ENCODE measurements around the gene EIF6. TPM values are rescaled to one million over a fixed set of nuclear protein-coding genes. Genes with fewer than 3 reads are reported as not detected.
"Not testable (repeated sequence)": the region's sequence is repeated elsewhere in the genome, so short reads cannot be mapped to it uniquely, and the experiment has no call there.

EIF6 gene
- polyA plus RNA-seq, 3 donors = 70.7 to 117 (median 71.9) TPM

DNA sequence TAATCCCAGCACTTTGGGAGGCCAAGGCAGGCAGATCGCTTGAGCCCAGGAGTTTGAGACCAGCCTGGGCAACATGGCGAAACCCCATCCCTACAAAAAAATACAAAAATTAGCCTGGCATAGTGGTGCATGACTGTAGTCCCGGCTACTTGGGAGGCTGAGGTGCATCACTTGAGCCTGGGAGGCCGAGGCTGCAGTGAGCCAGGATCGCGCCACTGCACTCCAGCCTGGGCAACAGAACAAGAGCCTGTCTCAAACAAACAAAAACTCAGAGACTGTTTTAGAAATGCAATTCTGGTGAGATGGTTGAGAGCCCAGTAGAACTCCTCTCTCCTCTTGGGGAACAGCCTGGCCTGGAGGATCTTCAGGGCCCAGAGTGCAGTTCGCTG lies 31.1 kb upstream of the EIF6 start:
- WGBS, 3 donors = 95 to 98% (median 96%) methylated on average over 7 of the region's 7 CpGs
- not testable (repeated sequence) for H3K27ac ChIP-seq (ENCODE audit: low read depth, low read length)

DNA sequence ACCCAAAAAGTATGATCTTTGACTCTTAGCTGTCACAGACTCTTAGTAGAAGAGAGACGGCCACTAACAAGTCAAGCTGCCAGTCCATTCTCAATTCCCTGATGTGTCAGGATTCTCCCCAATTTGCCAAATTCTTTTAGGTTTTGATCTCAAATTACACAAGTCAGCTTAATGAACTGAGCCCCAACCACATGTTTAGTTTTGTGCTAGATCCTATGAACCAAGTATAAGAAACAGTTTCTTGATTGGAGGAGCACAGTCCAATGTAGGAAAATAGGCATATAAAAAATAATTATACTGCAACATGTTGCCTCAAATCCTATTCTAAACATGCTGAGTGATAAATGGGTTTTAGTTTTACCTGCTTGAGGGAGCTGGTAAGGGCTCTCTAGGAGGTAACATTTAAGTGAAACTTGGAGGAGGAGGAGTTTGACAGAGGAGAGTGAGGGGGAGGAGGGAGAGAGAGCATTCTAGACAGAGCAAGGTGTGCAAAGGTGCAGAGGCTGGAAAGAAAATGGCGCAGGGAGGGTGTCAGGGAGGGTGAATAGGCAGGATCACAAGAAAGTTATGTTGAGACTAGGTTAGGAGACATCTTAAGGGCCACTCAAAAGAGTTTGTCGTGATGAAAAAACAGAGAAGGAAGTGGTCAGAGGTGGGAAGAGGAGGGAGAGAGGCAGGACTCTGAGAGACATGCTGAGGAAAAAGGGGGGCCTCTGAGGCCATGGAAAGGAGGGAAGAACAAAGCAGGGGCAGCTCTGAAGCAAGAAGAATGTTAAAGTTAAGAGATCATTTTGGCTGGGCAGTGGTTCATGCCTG lies 30.5 kb upstream of the EIF6 start:
- 63 to 83% (median 66%) methylated on average over 3 of the region's 3 CpGs for WGBS, 3 donors
- no peak overlapping the region for H3K27ac ChIP-seq (ENCODE audit: low read depth, low read length)

DNA sequence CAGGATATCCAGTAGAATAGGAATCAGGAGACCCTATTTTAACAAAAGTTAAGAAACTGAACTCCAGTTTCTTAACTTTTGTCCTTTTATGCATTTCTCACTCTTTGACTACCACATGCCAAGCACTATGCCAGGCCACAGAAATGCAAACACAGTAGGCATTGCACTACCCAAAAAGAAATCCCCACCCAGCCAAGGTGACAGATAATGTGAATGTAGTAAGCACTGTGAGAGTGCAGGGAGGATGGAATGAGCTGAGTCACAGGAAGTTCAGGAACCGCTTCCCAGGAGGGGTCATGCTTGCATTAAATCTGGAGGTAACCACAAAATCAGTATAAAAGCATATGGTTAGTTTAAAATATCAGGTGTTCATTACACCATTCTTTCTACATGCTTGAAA lies 27.7 kb upstream of the EIF6 start:
- WGBS, 3 donors = 61 to 94% (median 70%) methylated on average over 1 of the region's 1 CpG
- H3K27ac ChIP-seq (ENCODE audit: low read depth, low read length) = no peak overlapping the region

DNA sequence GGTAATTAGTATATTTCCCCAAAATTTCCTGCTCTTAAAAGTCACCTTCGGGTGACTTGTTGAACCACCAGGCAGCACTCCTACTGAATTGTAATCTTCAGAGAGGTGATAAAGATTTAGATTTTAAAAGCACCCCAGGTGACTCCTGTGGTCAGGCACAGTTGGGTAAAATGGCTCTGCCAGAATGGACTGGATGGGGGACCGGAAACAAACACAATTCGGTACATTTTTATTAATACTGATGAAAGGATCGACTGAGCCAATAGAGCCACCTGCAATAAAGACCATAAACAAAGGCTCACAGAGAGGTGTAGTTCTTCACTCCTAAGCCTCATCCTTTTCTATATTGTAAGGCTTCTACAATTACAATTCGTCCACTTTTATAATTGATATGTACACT lies 27.2 kb upstream of the EIF6 start:
- 87 to 96% (median 91%) methylated on average over 5 of the region's 5 CpGs for WGBS, 3 donors
- no peak overlapping the region for H3K27ac ChIP-seq (ENCODE audit: low read depth, low read length)

DNA sequence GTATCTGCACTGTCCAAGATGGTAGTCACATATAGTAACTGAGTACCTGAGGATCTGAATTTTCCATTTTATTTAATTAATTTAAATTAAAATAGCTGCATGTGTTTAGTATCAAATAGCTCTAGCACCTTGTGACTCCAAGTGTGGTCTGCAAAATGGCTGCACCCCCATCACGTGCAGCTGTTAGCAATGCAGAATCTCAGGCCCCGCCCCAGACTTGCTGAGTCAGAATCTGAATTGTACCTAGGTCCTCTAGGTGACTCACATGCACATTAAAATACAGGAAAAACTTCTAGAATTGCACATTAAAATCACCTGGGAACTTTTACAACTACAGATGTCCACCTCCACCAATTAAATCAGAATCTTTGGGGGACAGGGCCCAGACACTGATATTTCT lies 26.8 kb upstream of the EIF6 start:
- H3K27ac ChIP-seq (ENCODE audit: low read depth, low read length) = no peak overlapping the region
- WGBS, 3 donors = 81 to 95% (median 90%) methylated on average over 2 of the region's 2 CpGs

DNA sequence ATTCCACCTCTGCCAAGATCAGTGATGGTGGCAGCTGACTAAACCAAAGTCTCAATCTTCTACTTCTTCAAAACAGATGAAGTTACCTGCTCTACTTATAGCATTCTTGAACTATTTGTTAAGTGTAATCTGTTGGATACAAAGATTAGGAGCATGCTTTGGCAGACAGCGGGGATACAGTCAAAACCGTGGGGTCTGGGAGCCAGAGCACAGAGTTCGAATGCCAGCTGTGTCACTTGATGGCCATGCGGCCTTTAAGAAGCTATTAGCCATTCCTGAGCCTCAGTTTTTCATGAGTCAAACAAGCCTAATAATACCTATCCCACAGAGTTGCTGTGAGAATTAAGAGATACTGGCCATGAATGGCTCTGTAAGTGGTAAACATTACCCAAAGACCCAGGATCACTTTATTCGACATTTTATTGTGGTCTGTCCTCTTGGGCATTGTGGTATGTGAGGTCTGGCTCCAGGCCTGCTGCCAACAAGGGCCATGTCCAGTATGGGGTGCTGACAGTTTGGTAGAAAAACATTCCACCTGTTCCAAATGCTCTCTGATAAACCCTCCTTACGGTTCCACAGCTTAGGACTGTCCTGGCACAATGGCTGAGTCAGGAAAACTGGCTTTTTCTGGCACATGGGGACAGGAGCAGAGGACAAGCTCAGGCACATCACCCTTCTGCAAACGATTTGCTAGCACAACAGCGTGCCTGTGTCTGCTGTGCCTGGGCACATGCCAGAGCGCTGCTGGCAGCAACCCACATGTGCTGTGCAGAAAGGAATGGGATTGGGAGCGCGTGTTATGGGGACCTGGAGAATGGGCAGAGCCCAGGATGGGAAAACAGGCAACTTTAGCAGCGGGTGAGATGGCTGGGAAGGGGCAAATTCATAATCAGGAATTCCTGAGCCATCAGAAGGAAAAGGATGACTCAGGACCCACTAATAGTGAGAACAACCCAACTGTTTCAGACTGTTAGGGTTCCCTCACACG lies 23.4 kb upstream of the EIF6 start:
- no peak overlapping the region for H3K27ac ChIP-seq (ENCODE audit: low read depth, low read length)
- 67 to 82% (median 77%) methylated on average over 13 of the region's 13 CpGs for WGBS, 3 donors

DNA sequence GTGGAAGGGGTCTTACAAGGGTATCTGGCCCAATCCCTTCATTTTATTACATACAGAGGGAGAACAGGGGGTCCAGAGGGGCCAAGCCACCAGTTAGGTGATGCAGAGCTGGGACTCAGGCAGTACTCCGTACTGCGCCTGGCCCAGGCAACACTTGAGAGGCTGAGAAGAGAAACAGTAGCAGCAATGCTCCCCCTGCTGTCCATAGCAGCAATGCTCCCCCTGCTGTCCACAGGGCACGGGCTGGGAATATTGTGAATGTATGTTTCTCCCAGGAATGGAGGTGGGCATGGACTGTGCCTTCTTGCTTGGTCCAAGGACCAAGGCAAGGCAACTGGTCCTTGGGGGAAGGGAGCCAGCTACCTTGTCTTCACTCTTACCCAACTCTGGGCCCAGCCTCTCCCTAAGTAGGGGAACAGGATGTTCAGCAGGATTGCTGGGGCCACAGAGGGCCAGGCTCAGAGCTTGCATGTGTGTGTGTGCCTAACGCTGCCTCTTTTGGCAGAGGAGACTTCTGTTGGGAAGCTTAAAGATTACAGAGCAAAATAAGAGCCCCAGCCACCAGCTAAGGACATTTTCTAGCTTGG lies 22.5 kb upstream of the EIF6 start:
- H3K27ac ChIP-seq (ENCODE audit: low read depth, low read length) = no peak overlapping the region
- WGBS, 3 donors = 42 to 47% (median 43%) methylated on average over 4 of the region's 4 CpGs

DNA sequence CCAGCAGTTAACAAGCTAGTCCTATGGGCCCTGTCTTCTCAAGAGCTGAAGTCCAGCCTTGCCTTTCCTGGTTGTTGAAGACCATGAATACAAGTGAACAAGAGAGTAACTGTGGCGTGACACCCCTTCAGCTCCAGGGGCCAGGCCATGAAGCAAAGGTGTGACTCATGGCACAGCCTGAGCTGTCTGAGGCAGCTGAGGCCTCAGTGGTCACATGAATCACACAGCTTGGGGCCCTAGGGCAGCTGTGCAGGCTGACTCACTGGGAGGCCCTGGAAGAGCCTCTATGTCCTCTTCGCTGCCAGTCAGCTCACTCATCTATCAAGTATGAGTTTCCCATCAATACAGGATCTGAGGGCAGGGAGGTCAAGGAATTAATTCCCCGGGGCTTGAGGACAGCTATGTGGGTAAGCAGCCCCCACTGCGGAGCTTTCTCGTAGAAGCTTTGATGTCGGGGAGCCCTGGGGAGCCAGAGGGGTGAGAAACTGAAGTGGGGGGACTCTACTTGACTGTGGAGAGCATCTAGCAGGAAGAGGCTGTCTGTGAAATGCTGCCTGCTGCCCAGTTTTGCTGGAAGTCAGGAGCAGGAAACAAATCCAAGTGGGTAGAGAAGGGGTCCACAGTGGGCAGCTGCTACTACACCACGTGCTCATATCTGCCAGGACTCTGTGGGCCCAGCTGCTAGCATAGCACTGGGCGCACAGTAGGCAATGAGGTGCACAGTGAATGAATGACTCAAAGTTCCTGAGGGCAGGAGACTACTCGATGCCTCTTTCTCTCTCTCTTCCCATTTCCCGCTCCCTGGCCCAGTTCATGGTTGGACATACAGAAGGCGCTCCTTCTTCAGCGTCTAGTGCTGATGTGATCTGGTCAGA lies 21.3 kb upstream of the EIF6 start:
- WGBS, 3 donors = 87 to 95% (median 89%) methylated on average over 12 of the region's 12 CpGs
- no peak overlapping the region for H3K27ac ChIP-seq (ENCODE audit: low read depth, low read length)

DNA sequence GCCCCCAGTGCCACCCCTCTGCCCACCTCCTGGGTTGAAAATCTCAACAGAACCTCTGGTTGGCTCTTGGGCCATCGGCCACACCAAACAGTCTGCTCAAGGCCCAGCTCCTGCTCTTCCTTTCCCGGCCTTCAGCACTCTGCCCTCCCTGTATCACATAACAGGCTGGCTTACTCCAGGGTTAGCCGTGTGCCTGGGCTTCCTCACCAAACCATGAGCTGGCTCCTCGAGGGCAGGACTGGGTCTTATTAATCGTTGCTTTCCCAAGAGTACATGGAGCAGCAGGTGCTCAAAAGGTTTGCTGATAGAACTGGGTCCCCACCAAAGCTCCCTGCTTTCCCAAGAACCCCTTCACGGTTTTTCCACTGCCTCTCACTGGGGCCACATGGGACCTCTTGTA lies 20.4 kb upstream of the EIF6 start:
- no peak overlapping the region for H3K27ac ChIP-seq (ENCODE audit: low read depth, low read length)
- 85 to 90% (median 86%) methylated on average over 6 of the region's 6 CpGs for WGBS, 3 donors

DNA sequence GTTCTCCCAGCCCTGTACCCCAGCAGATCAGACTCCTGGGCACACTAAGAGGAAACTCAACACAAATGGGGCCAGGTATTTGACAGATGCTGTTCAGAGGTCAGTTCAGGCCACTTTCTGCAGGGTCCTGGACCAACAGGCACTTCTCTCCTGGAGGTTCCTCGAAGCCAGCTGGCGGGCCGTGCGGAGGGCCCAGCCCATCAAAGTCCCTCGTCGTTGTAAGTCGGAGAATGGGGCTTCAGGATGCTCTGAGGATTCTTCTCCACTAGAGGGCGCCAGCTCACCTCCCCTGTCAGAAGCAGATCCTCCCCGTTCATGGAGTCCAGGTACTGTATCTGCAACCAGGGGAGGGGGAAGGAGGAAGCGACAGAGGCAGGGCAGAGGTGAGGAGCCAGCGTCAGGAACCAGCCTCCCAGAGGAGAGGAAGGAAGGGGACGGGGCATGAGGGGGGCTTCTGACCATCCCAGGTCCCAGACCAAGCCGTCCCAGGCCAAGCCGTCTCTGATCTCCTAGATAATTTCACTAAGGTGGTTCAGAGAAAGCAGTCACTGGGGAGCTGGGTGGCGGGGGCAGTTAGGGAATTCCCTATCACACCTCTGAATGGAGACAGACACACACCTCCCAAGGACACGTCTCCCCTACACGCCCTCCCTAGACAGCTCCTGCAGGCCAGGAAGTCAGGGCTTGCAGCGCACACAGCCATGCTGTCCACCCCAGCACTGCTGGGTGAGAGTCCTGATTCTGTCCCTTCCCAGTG lies 19.3 kb upstream of the EIF6 start:
- WGBS, 3 donors = 30 to 31% (median 31%) methylated on average over 17 to 18 of the region's 18 CpGs
- H3K27ac ChIP-seq (ENCODE audit: low read depth, low read length) = no peak overlapping the region

DNA sequence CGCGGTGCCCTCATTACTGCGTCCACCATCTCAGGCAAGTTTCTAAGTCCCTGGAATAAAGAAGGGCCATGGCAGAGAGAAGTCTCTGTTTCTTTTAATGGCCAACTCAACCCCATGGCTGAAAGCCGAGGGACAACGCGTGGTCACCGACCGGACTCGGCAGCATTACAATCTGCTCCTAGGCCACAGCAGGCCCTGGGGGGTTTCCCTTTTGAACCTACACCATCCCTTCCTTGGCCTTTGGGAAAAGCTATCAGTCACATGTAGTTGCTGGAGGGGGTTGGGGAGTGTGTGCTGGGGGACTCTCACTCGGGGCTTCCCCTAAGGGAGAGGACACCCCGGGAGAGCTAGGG lies 18.8 kb upstream of the EIF6 start:
- WGBS, 3 donors = 74 to 84% (median 82%) methylated on average over 11 of the region's 11 CpGs
- no peak overlapping the region for H3K27ac ChIP-seq (ENCODE audit: low read depth, low read length)

DNA sequence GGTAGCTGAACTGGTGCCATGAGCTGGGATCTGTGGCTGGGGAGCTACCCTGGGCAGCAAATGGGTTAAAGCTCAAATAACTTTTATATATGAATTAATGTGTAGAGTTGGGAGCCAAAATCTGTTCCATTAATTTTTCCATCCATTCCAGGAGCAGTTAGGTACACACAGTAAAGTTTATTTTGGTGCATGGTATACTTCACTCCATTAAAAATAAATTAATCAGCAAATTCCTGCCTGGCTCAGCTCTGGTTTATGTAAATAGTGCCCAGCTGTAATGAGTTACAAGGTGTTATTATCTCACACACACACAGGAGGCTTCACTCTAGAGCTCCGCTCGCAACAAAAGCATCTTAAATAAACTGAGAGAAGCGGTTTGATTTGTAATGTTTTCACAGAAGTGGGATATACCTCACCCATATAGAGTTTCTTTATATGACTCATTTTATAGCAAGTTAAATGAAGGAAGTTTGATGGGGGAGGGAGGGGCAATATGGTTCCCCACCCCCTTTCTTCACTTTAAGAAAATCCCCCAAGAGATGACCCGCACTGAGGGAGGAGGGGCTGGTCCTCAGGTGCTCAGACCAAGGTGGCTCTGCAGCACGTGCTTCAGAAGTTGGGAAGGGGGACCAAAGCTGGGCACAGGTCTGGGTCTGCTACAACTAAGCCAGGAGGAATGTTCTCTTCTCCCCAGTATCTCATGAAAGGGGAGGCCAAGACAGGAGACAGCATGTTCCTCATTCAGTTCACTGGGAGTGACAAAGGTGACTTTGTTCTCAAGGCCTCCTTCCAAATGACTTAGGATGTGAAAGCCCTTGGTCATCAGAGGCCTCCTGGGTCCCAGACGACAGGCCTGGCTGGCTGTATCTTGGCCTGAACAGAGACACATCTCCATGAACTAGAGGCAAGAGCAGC lies 18.1 kb upstream of the EIF6 start:
- H3K27ac ChIP-seq (ENCODE audit: low read depth, low read length) = no peak overlapping the region
- WGBS, 3 donors = 82 to 87% (median 86%) methylated on average over 6 of the region's 6 CpGs

DNA sequence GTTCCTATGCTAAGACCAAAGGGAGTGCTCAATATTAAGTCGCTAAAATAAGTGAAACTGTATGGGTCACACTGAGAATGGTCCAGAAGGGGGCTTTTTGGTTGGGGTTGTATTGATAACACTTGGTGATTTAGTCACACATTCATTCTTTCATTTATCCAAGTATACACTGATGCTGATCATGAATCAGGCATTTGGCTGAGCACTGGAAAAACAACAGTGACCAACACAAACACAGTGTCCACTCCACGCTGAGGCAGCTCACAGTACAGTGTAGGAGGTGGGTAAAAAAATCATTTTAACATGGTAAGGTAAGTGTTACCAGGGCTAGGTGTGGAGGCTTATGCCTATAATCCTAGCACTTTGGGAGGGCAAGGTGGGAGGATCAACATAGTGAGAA lies 16.9 kb upstream of the EIF6 start:
- 87 to 95% (median 94%) methylated on average over 2 of the region's 2 CpGs for WGBS, 3 donors
- no peak overlapping the region for H3K27ac ChIP-seq (ENCODE audit: low read depth, low read length)

DNA sequence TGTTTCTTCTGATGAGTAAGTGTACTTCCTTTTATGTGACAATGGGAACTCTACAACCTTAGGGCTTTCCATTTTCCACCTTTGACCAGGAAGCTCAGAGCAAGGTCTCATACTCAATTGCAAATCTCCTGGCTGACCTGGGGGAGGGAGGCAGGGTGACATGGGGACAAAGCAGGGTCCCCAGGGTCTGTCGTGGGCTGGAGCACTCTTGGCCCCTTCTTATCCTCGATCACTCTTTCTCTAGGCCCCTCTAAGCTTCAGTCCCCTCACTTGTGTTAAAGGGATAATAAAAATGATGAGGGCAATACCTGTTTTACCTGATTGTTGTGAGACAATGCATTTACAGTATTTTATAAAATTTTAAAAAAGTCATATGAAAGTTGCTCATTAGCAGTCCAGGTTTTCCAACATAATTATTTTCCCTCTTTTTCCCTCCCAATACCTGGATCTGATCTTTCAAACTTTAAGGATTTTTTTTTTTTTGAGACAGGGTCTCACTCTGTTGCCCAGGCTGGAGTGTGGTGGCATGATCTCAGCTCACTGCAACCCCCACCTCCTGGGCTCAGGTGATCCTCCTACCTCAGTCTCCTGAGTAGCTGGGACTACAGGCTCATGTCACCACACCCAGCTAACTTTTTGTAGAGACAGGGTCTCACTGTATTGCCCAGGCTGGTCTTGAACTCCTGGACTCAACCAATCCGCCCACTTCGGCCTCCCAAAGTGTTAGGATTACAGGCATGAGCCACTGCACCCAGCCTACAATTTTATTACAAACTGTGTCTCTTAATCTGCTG lies 16.1 kb upstream of the EIF6 start:
- H3K27ac ChIP-seq (ENCODE audit: low read depth, low read length) = no peak overlapping the region
- 81 to 88% (median 82%) methylated on average over 4 of the region's 4 CpGs for WGBS, 3 donors

DNA sequence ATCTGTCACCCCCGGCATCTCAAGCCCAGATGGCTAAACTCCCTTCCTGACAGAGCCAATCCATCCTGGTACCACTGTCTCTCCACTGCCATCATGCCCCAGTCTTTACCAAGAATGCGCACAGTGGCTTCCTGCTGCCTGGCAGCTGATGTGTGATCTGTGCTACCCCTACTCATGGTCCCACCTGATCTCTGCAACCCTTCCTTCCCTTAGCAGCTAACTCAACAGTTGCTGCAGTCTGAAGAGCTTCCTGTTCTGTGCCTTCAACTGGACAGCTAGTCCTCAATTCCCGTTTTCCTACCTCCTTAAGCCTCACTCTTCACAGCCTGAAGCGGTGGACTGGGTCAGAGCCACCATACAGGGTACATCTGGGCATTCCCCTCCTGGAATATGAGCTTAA lies 15.2 kb upstream of the EIF6 start:
- no peak overlapping the region for H3K27ac ChIP-seq (ENCODE audit: low read depth, low read length)
- 58 to 69% (median 60%) methylated on average over 4 of the region's 4 CpGs for WGBS, 3 donors

DNA sequence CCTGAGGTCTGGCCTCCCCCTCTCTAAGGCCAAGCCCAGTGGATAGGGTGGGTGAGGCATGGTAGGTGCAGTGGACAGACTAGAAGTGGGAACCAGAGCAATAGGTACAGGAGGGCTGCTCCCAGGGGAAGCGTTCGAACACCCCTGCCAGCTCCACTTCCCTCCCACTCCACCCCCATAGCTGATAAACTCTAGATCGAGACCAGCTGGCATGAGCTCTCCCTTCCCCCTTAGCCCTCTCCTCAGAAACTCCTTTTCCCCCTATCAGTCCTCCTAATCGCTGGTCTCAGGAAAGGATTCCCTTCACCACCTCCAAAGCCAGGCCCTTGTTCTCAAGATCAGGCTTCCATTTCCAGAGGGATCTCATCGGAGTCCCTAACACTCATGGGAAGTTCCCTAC lies 13.7 kb upstream of the EIF6 start:
- H3K27ac ChIP-seq (ENCODE audit: low read depth, low read length) = no peak overlapping the region
- 62 to 69% (median 64%) methylated on average over 5 of the region's 5 CpGs for WGBS, 3 donors
